HG03039 (cell line): ENCODE data around the gene MATN1.

Source experiments
- ATAC-seq: cut with Tn5 transposase; IDR thresholded peaks from one replicate; pipeline ENCODE4 v1.9.1; 2021; ENCODE audit warnings: mild to moderate bottlenecking, moderate library complexity; ENCODE audit not compliant: unreplicated experiment

The MATN1 gene

GRCh38 chr1:30758121-30758688 lies 34.8 kb upstream of the MATN1 start:
- no peak for ATAC-seq

- no peak for ATAC-seq
Measured at GRCh38 chr1:30757352-30758120, 34.2 kb upstream of the MATN1 start, which contains the start of gene LAPTM5. Gene LAPTM5 (minus strand): TSS chr1:30757774. CDS start chr1:30757745, 29 bp downstream.

GRCh38 chr1:30756545-30757351 lies 33.4 kb upstream of the MATN1 start:
- ATAC-seq = no peak

- ATAC-seq = no peak
Measured at GRCh38 chr1:30756206-30756544, 32.8 kb upstream of the MATN1 start.

- no peak for ATAC-seq
Measured at GRCh38 chr1:30755746-30756145, 32.4 kb upstream of the MATN1 start.

- no peak for ATAC-seq
Measured at GRCh38 chr1:30755334-30755733, 31.9 kb upstream of the MATN1 start.

GRCh38 chr1:30754684-30755171 lies 31.3 kb upstream of the MATN1 start:
- peak; percentile 36 for ATAC-seq

- no peak for ATAC-seq
Measured at GRCh38 chr1:30753660-30754123, 30.3 kb upstream of the MATN1 start.

- no peak for ATAC-seq
Measured at GRCh38 chr1:30753118-30753517, 29.7 kb upstream of the MATN1 start.

GRCh38 chr1:30752651-30752908 lies 29.2 kb upstream of the MATN1 start:
- no peak for ATAC-seq

GRCh38 chr1:30751830-30752650 lies 28.7 kb upstream of the MATN1 start:
- no peak for ATAC-seq

- ATAC-seq = no peak
Measured at GRCh38 chr1:30750731-30751291, 27.4 kb upstream of the MATN1 start.

- ATAC-seq = no peak
Measured at GRCh38 chr1:30749691-30750583, 26.6 kb upstream of the MATN1 start.

- no peak for ATAC-seq
Measured at GRCh38 chr1:30748699-30749401, 25.5 kb upstream of the MATN1 start.

- no peak for ATAC-seq
Measured at GRCh38 chr1:30748098-30748698, 24.8 kb upstream of the MATN1 start.

- no peak for ATAC-seq
Measured at GRCh38 chr1:30747033-30748008, 23.9 kb upstream of the MATN1 start.

GRCh38 chr1:30746212-30747032 lies 23.0 kb upstream of the MATN1 start:
- no peak for ATAC-seq
